ENCODE measurements around the gene SLC8A2.

SLC8A2 gene
- total RNA-seq = 0.13 to 0.15 reads per million in 2 donors

GRCh38 chr19:47471733-47472457, at the start of gene SLC8A2:
TSS of gene SLC8A2 (minus strand) at chr19:47471893. CDS start at chr19:47466403, 5,490 bp downstream.
- no peak for DNase-seq

- DNase-seq = no peak
These were observed 49.1 kb upstream of the SLC8A2 start for GRCh38 chr19:47520839-47521238.

GRCh38 chr19:47520343-47520806, 48.7 kb upstream of the SLC8A2 start:
- no peak for DNase-seq

- no peak for DNase-seq
These were observed 47.2 kb upstream of the SLC8A2 start for GRCh38 chr19:47518854-47519253.

- no peak for DNase-seq
These were observed 46.4 kb upstream of the SLC8A2 start for GRCh38 chr19:47518139-47518538.

- DNase-seq = peak; percentile 100
These were observed 43.3 kb upstream of the SLC8A2 start, which contains the start of gene NAPA for GRCh38 chr19:47514869-47515588. TSS of gene NAPA (minus strand) at chr19:47515063. CDS start at chr19:47514940, 123 bp downstream.

GRCh38 chr19:47514151-47514868, 42.6 kb upstream of the SLC8A2 start:
- no peak for DNase-seq

- no peak for DNase-seq
These were observed 41.2 kb upstream of the SLC8A2 start for GRCh38 chr19:47512948-47513319.

- DNase-seq = no peak
These were observed 40.7 kb upstream of the SLC8A2 start for GRCh38 chr19:47512183-47512947.

- DNase-seq = no peak
These were observed 40.0 kb upstream of the SLC8A2 start for GRCh38 chr19:47511681-47512080.

GRCh38 chr19:47511128-47511517, 39.4 kb upstream of the SLC8A2 start:
- DNase-seq = no peak

GRCh38 chr19:47510516-47511127, 38.9 kb upstream of the SLC8A2 start:
- no peak for DNase-seq

- no peak for DNase-seq
These were observed 38.3 kb upstream of the SLC8A2 start for GRCh38 chr19:47509973-47510372.

- no peak for DNase-seq
These were observed 37.6 kb upstream of the SLC8A2 start for GRCh38 chr19:47509170-47509847.

GRCh38 chr19:47508721-47509120, 37.0 kb upstream of the SLC8A2 start:
- no peak for DNase-seq

- DNase-seq = no peak
These were observed 36.3 kb upstream of the SLC8A2 start for GRCh38 chr19:47507924-47508553.

- no peak for DNase-seq
These were observed 35.3 kb upstream of the SLC8A2 start for GRCh38 chr19:47507012-47507411.

- no peak for DNase-seq
These were observed 34.8 kb upstream of the SLC8A2 start for GRCh38 chr19:47506459-47506858.

- no peak for DNase-seq
These were observed 33.8 kb upstream of the SLC8A2 start for GRCh38 chr19:47505506-47505905.

- DNase-seq = no peak
These were observed 32.1 kb upstream of the SLC8A2 start for GRCh38 chr19:47503826-47504150.

GRCh38 chr19:47503130-47503825, 31.6 kb upstream of the SLC8A2 start:
- no peak for DNase-seq

Data from activated gamma-delta T cell (primary cell).